H1 (cell line): Measurements from ENCODE around the gene HLA-DRB1. TPM values are rescaled to one million over a fixed set of nuclear protein-coding genes. Genes with fewer than 3 reads are reported as not detected.

Experiments used
- CTCF ChIA-PET: fragments of 300-600 bp; sonication (Branson Sonifier 250); formaldehyde crosslinking; loops from one replicate; lab custom pipeline; 2021; ENCODE audit not compliant: partially characterized antibody; lab: Charles Lee
- POLR2A ChIA-PET: fragments of 300-600 bp; sonication (Branson Sonifier 250); formaldehyde crosslinking; loops from one replicate; lab custom pipeline; 2021; ENCODE audit warnings: inconsistent platforms; ENCODE audit not compliant: partially characterized antibody; lab: Charles Lee
- DNase-seq, 2 experiments: peaks; one replicate each; pipeline versions ENCODE4 v3.0.0 to v3.0.0-alpha.2; 2010 to 2022; ENCODE audit warnings: low spot score in 2 of 2, low read depth in 1 of 2, mixed read lengths in 1 of 2
- FAIRE-seq: peaks from 2 replicates; lab custom pipeline; 2011; peaks lifted over from hg19 to GRCh38; lab: Jason Lieb, UNC
- H2AFZ ChIP-seq: 2 replicates; pipeline ENCODE4 v1.8.1; 2012; ENCODE audit warnings: low read length, inconsistent platforms
- H2AK5ac ChIP-seq: 2 replicates; pipeline ENCODE4 v1.6.1; 2013; ENCODE audit warnings: low read depth, low read length
- H2BK120ac ChIP-seq: replicated peaks from 2 replicates; pipeline ENCODE3; 2013; ENCODE audit warnings: low read depth, low read length, inconsistent platforms
- H2BK12ac ChIP-seq: 2 replicates; pipeline ENCODE4 v1.6.1; 2013; ENCODE audit warnings: low read depth, low read length
- H2BK15ac ChIP-seq: 2 replicates; pipeline ENCODE4 v1.6.1; 2013; ENCODE audit warnings: low read length
- H2BK20ac ChIP-seq: 2 replicates; pipeline ENCODE4 v1.6.1; 2013; ENCODE audit warnings: low read length
- H2BK5ac ChIP-seq: 2 replicates; pipeline ENCODE4 v1.6.1; 2013; ENCODE audit warnings: low read depth, low read length
- H3K14ac ChIP-seq: 2 replicates; pipeline ENCODE4 v1.6.1; 2013; ENCODE audit warnings: inconsistent platforms; ENCODE audit not compliant: insufficient read length
- H3K18ac ChIP-seq: 2 replicates; pipeline ENCODE4 v1.6.1; 2013; ENCODE audit warnings: low read length; ENCODE audit errors: extremely low read depth
- H3K23ac ChIP-seq: 2 replicates; pipeline ENCODE4 v1.6.1; 2013; ENCODE audit warnings: inconsistent platforms; ENCODE audit not compliant: insufficient read length
- H3K23me2 ChIP-seq: 2 replicates; pipeline ENCODE4 v1.6.1; 2013; ENCODE audit warnings: low read depth, low read length
- H3K27ac ChIP-seq: 2 replicates; pipeline ENCODE4 v1.6.1; 2011; ENCODE audit warnings: low read depth, low read length, inconsistent platforms
- H3K27me3 ChIP-seq, 4 experiments: replicated peaks in 1 of 4; 1 replicate in 1 of 4; 2 replicates in 3 of 4; pipeline versions ENCODE4 v1.6.1 to v1.8.1; 2011 to 2013; ENCODE audit warnings: low read length in 3 of 4, mild to moderate bottlenecking in 3 of 4, inconsistent platforms in 2 of 4, mixed read lengths in 2 of 4, moderate library complexity in 1 of 4; ENCODE audit not compliant: control insufficient read depth in 3 of 4, insufficient read depth in 3 of 4; ENCODE audit errors: extremely low read depth in 1 of 4
- H3K36me3 ChIP-seq, 4 experiments: 2 replicates each; pipeline versions ENCODE4 v1.6.1 to v1.8.1; 2011 to 2013; ENCODE audit warnings: mild to moderate bottlenecking in 4 of 4, low read length in 3 of 4, moderate library complexity in 2 of 4, control low read depth in 1 of 4, inconsistent platforms in 1 of 4; ENCODE audit not compliant: insufficient read depth in 4 of 4, control insufficient read depth in 2 of 4
- H3K4ac ChIP-seq: replicated peaks from 2 replicates; pipeline ENCODE3; 2013; ENCODE audit warnings: low read length, low read depth, mixed read lengths, inconsistent platforms; ENCODE audit not compliant: insufficient read length
- H3K4me1 ChIP-seq, 4 experiments: replicated peaks in 1 of 4; 1 replicate in 1 of 4; 2 replicates in 3 of 4; pipeline versions ENCODE4 v1.6.1 to v1.8.1; 2011 to 2013; ENCODE audit warnings: low read length in 3 of 4, inconsistent platforms in 2 of 4, mixed read lengths in 1 of 4; ENCODE audit not compliant: insufficient read depth in 4 of 4, control insufficient read depth in 3 of 4
- H3K4me2 ChIP-seq, 2 experiments: 2 replicates each; pipeline versions ENCODE4 v1.6.1 to v1.8.1; 2011 to 2013; ENCODE audit warnings: low read depth in 2 of 2, low read length in 2 of 2, control low read depth in 1 of 2, inconsistent platforms in 1 of 2, mild to moderate bottlenecking in 1 of 2; ENCODE audit not compliant: insufficient read depth in 1 of 2
- H3K4me3 ChIP-seq, 4 experiments: fragments of 200-600, 300-600 bp in 1 of 4; sonication (generic), shearing (Covaris generic), sonication (Bioruptor Twin) in 1 of 4; 2 replicates each; pipeline versions ENCODE4 v1.5.1 to v1.8.1; 2011 to 2016; ENCODE audit warnings: low read length in 4 of 4, low read depth in 3 of 4, control low read depth in 2 of 4, inconsistent platforms in 2 of 4, mild to moderate bottlenecking in 2 of 4, mixed read lengths in 1 of 4, moderate library complexity in 1 of 4; ENCODE audit not compliant: insufficient read depth in 2 of 4; ENCODE audit errors: extremely low read depth in 1 of 4
- H3K56ac ChIP-seq: replicated peaks from 2 replicates; pipeline ENCODE3; 2013; ENCODE audit warnings: low read depth, mild to moderate bottlenecking, mixed read lengths, low read length, inconsistent platforms; ENCODE audit not compliant: insufficient read length
- H3K79me1 ChIP-seq: 2 replicates; pipeline ENCODE4 v1.6.1; 2013; ENCODE audit warnings: low read depth, low read length, control low read depth
- H3K79me2 ChIP-seq, 2 experiments: 2 replicates each; pipeline versions ENCODE4 v1.6.1 to v1.8.1; 2012 to 2013; ENCODE audit warnings: low read length in 2 of 2, mild to moderate bottlenecking in 2 of 2, inconsistent platforms in 1 of 2; ENCODE audit not compliant: insufficient read depth in 2 of 2, control insufficient read depth in 1 of 2
- H3K9ac ChIP-seq, 4 experiments: replicated peaks in 1 of 4; 1 replicate in 1 of 4; 2 replicates in 3 of 4; pipeline versions ENCODE4 v1.6.1 to v1.8.1; 2011 to 2013; ENCODE audit warnings: low read depth in 3 of 4, low read length in 3 of 4, control low read depth in 2 of 4, mild to moderate bottlenecking in 2 of 4, moderate library complexity in 2 of 4, inconsistent platforms in 1 of 4; ENCODE audit errors: extremely low read depth in 1 of 4
- H3K9me3 ChIP-seq, 2 experiments: 2 replicates each; pipeline versions ENCODE4 v1.6.1 to v1.8.1; 2012 to 2013; ENCODE audit warnings: mild to moderate bottlenecking in 2 of 2, moderate library complexity in 2 of 2, control low read depth in 1 of 2, inconsistent platforms in 1 of 2, low read depth in 1 of 2, low read length in 1 of 2, mixed read lengths in 1 of 2; ENCODE audit not compliant: insufficient read depth in 2 of 2
- H4K20me1 ChIP-seq, 2 experiments: replicated peaks in 1 of 2; 2 replicates each; pipeline versions ENCODE3 to v1.8.1; 2011 to 2013; ENCODE audit warnings: inconsistent platforms in 2 of 2, low read length in 2 of 2, mild to moderate bottlenecking in 1 of 2; ENCODE audit not compliant: insufficient read depth in 2 of 2, control insufficient read depth in 1 of 2
- H4K5ac ChIP-seq: 2 replicates; pipeline ENCODE4 v1.6.1; 2013; ENCODE audit warnings: low read length, low read depth, mixed read lengths, inconsistent platforms; ENCODE audit not compliant: insufficient read length
- H4K8ac ChIP-seq: 2 replicates; pipeline ENCODE4 v1.8.0; 2013; ENCODE audit warnings: mild to moderate bottlenecking, moderate library complexity, low read length, inconsistent platforms; ENCODE audit not compliant: insufficient read depth; ENCODE audit errors: extremely low read depth
- H4K91ac ChIP-seq: replicated peaks from 2 replicates; pipeline ENCODE3; 2013; ENCODE audit warnings: low read length, mixed read lengths, inconsistent platforms; ENCODE audit not compliant: insufficient read length
- CREB1 ChIP-seq: IDR thresholded peaks from 2 replicates; pipeline ENCODE4 v1.6.1; 2012; ENCODE audit warnings: inconsistent platforms
- CTCF ChIP-seq, 3 experiments: IDR thresholded peaks; 1 replicate in 2 of 3; 2 replicates in 1 of 3; pipeline versions ENCODE4 v1.5.1 to v1.6.1; 2011; ENCODE audit warnings: low read length in 3 of 3, mild to moderate bottlenecking in 3 of 3, inconsistent platforms in 2 of 3, low read depth in 1 of 3, moderate library complexity in 1 of 3; ENCODE audit not compliant: insufficient read depth in 1 of 3; ENCODE audit errors: control extremely low read depth in 1 of 3
- RFX5 ChIP-seq: IDR thresholded peaks from 2 replicates; pipeline ENCODE4 v1.6.1; 2011; ENCODE audit warnings: low read depth, low read length, improper control_type of control experiment, borderline replicate concordance
- WGBS, 2 experiments: shearing (Covaris generic) in 1 of 2; methylation state at CpG; one replicate each; pipeline versions ENCODE4 v1.1.6 to v1.1.7; 2013 to 2015; ENCODE audit warnings: low lambda C conversion rate in 2 of 2, mixed read lengths in 2 of 2, inconsistent platforms in 1 of 2, low coverage in 1 of 2, missing lambda C conversion rate in 1 of 2; ENCODE audit not compliant: insufficient replicate concordance in 2 of 2, insufficient coverage in 1 of 2, insufficient read length in 1 of 2; ENCODE audit errors: extremely low coverage in 1 of 2, missing lambda C conversion rate in 1 of 2; 5-methylcytosine and 5-hydroxymethylcytosine counted together
- polyA plus RNA-seq, 7 experiments: library from polyadenylated mRNA; depleted of rRNA in 3 of 7; stranded (reverse) in 5 of 7; unstranded in 2 of 7; fragments of >200 nt in 5 of 7; fragments of 200-250 nt in 2 of 7; gene quantifications; 1 replicate in 5 of 7; 2 replicates in 1 of 7; 4 replicates in 1 of 7; pipeline versions ENCODE4 v1.2.1 to v1.2.3, GENCODE V29; 2011 to 2013; ENCODE audit warnings: missing spikeins in 2 of 7, mixed read lengths in 2 of 7
- total RNA-seq: library from RNA; stranded (reverse); fragmentation: NEBNext Ultra II Directional; extraction: Animal tissue kit (Norgen Biotek cat#: 25700); gene quantifications from 2 replicates; pipeline ENCODE4 v1.2.1, GENCODE V29; 2021

HLA-DRB1 gene
- total and polyA plus RNA-seq, 2 of the 8 experiments (the other 6 are each of a cell fraction or from before 2014, with no cell fraction given) = 6.7 to 7.5 TPM

GRCh38 chr6:32627831-32628230, 38.2 kb upstream of the HLA-DRB1 start:
- Histone ChIP-seq H3K4me3 (no peak overlapping the region), H2BK5ac (no peak overlapping the region), H4K8ac (no peak overlapping the region), H3K27me3 (no peaks in the 10 kb centered on the region), H3K9me3 (no peaks in the 10 kb centered on the region), H2AK5ac (no peak overlapping the region), H3K36me3 (no peaks in the 10 kb centered on the region), H3K14ac (no peak overlapping the region), H2AFZ (no peak overlapping the region), H3K79me1 (no peaks in the 10 kb centered on the region), H4K5ac (no peak overlapping the region), H3K18ac (no peak overlapping the region), H3K4me2 (no peak overlapping the region), H2BK15ac (no peak overlapping the region), H2BK12ac (no peak overlapping the region), H3K27ac (no peak overlapping the region), H3K23ac (no peak overlapping the region), H3K23me2 (no peaks in the 10 kb centered on the region), H4K20me1 (no peaks in the 10 kb centered on the region), H3K79me2 (no peaks in the 10 kb centered on the region), H2BK20ac (no peak overlapping the region), H3K4ac (no peak overlapping the region), H3K4me1 (no peaks in the 10 kb centered on the region), H4K91ac (no peak overlapping the region), H2BK120ac (no peak overlapping the region), H3K56ac (no peak overlapping the region), H3K9ac (no peak overlapping the region)
- CTCF ChIA-PET = no interaction called here
- POLR2A ChIA-PET = no interaction called here
- 26% methylated on average over 3 of the region's 3 CpGs; no CpG with 5 or more reads in 1 of the 2 experiments for WGBS, 2 experiments
- peak; percentile 42; the same call in 1 of the 2 replicates for TF ChIP-seq CREB1
- TF ChIP-seq RFX5 = peak; percentile 91
- no peak for TF ChIP-seq CTCF (IDR thresholded peaks at IDR 0.05; ENCODE audit: control extremely low read depth in 1 of 3, insufficient read depth in 1 of 3, low read depth in 1 of 3, low read length in 3 of 3)
- DNase-seq (no peak), FAIRE-seq (no peak)
